ENCODE data around the gene PTGIS.
"Not testable (repeated sequence)": the region's sequence is repeated elsewhere in the genome, so short reads cannot be mapped to it uniquely, and the experiment has no call there.

PTGIS gene

DNA sequence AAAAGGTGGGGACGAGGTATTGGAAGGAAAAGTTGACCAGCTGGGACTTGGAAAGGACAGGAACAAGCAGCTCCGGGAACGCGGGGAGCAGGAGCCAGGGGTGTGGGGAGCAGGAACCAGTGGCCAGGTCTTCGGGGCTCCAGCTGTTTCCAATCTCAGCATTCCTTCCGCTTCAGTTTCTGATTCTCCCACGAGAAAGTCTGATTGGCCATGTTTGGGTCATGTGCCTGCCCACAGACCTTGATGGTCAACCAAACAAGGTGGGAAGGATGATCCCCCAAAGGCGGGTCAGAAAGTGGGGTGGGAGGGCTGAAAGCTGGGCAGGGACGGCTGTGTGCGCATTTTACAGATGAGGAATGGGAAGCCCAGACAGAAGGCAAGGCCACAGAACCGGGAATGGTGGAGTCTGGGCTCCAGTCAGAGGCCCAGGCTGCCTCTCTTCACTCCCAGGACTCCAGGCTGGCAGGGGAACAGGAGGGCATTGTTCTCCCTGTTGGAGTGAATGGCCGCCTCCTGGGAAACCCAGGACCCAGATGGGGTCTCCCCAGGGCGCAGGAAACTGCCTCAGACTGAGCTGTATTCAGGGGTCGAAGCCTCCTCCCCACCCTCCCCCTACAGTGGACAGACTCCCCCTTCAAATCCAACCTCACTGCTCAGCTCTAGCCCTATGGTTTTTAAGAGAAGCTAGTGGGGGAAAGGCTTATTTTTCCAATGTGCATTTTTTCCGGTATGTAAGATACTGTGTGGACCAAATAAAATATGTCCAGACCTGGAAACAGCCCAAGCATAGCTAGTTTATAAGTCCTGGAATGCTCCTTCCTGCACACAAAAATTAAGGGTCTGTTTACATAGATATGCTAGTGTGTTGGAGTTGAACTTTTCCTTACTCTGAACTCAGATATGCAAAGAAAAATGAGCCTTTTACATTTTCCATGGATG is 12.2 kb upstream of the PTGIS start:
- no peak for DNase-seq (ENCODE audit: low spot score)

DNA sequence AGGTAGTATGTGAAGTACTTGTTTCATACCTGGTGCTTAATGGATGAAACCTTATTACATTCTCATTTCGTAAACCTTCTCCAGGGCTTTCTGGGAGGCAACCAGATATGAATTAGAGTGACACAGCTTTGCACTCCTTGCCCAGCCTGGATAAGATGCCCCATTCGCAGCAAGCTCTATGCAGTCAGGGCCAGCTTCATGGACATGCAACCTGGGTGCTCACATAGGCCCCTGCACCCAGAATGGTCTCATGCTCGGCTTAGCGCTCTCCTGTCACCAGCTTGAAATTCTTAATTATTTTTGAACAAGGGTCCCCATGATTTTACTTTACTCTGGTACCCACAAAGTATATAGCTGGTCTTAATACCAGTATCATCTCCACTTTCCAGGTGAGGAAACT is 11.3 kb upstream of the PTGIS start:
- DNase-seq (ENCODE audit: low spot score): no peak

DNA sequence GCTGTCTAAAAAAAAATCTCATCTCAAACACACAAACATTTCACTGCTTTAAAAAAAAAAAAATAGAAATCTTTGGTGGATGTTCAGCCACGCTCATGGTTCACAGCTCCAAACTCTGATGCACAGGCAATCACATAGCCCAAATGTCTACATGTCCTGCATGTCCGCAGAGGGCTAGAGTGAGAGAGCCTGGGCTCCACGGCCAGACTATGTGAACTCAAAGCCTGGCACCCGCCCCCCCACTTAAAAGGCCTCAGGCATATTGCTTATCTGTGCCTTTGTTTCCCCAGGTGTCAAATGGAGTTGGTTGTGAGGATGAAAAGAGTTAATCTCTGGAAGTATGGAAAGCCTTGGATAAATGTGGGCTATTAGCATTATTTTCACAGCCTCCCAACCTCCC is 10.5 kb upstream of the PTGIS start:
- no peak for DNase-seq (ENCODE audit: low spot score)

DNA sequence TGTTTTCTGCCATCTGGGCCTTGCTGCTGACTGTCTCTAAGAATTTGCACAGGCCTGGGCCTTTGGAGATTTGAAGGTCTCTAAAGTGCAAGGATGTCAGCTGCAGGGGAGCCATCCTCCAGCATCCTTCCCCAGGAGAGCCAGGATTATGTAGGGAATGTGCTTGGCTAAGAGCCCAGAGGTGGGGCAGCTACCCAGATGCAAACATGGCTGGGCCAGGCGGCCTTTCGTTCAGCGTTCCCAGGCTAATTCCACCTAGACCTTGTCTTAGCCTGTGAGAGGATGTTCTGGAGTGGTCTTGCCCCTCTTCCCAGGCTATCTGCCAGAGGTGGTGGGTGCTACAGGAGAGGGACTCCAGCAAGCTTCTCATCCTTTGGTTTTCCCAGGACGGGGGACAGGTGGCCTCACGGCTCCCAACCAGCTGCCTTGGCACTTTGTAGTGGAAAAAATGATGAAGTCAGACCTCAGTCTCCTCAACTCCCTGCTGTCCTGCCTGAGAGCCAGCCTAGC is 7.7 kb upstream of the PTGIS start:
- no peak for DNase-seq (ENCODE audit: low spot score)

DNA sequence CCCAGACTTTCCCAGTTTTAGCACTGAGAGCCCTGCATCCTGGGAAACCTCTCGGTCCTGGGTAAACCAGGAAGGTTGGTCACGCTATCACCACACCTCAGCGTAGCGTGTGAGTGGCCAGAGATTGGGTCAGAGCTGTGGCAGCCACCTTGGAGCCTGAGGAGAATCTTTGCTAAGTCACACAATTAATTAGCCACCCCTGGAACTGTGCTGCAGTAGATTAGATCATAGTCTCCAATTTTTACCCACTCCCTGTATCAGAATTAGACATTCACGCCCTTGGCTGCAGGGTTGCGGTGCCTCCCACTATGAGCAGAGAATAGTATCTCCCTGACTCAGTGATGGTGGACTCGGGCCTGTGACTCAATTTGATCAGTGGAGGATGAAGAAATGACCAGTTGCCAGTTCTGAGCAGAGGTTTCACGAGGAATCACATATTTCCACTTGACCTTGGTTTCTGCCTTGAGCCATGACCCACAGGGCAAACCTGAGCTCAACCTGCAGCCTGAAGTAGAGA is 6.0 kb upstream of the PTGIS start:
- DNase-seq (ENCODE audit: low spot score): peak; percentile 78

DNA sequence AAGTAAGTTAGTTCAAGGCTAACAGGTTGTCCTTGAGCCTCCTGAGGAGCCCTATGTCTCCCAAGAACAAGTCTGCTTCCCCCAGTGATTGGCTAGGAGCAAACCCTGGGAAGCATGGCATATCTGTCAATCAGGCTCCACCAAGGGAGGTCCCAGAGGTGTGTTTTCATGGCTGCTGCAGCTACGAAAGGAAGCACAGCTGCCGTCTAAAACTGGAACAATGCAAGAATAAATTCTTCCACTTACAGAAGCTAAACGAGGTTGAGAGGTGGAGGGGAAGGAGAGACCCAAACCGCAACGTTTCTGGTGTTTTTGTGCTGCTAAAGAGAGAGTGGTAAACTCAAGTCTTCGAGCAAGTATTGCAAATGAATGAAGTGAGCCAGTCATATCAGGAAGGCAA is 4.9 kb upstream of the PTGIS start:
- no peak for DNase-seq (ENCODE audit: low spot score)

DNA sequence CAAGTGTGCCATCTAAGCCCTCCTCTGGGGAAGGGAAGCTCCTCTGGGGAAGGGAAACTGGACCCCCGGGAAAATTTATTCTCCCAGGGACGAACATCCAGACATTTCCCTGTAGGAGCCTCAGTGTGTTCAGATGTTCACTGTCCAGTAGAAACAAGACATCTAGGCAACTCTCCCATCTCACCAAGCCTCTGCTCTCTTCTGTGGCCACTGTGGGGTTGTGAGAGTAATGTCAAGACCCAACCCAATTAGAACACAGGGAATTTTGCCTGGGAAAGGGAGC is 3.6 kb upstream of the PTGIS start:
- DNase-seq (ENCODE audit: low spot score): no peak

DNA sequence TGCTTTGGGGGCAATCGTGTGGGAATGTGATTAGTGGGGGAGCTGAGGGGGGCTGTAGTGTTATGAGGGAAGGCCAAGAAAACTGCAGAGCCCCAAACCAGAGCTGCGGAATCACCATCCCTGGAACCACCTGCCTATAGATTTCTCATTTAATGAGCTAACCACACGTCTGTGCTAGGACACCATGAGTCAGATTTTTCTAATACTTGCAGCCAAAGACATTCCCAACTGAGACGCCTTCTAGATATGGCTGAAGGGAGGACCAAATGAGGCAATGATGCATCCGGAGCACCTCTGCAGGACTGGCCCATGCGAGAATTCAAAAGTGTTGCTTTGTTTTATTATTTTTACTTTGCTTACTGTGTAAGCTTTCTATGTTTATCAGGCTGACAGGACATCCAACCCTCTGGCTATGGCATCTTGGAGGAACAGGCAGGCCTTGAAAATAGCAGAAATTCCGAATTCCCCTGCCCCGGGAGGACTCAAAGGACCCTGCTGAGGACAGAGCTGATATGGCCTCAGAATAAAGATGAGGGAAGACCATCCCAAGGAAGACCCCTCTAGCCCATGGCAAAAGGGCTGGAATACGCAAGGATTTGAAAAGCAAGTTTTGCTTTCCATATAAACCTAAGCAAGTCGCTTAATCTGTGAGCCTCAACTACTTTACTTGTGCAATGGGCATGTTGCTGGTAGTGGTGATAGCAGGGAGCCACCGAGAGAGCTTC is 3.1 kb upstream of the PTGIS start:
- no peak for DNase-seq (ENCODE audit: low spot score)

DNA sequence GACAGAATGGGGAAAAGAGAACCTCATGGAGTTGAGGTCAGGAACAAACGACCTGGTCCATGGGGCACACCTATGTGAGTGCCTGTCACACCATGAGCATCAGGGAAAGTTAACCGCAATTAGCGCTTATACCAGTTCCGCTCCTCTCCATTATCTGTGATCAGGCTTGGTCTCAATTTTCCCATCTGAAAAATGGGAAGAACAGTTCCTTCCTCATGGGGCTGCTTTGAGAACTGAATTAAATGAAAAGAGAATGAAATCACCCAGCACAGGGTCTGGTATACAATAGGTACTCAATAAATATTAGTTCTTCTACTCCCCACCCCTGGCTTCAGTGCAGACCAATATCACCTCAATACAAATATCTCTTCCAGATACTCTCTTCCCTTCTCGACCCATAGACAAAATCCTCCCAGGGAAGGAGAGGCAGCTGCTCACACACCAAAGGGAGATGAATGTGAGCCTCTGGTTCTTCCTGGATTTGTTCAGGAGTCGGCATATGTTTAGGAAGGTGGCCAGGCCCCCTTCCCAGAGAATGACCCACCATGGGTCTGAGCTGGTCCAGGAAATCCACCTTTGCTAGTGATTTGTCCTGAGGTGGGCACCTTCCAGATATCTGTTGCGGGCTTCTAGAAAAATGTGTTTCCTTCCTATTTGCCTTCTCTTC is 2.4 kb upstream of the PTGIS start:
- DNase-seq (ENCODE audit: low spot score): no peak

DNA sequence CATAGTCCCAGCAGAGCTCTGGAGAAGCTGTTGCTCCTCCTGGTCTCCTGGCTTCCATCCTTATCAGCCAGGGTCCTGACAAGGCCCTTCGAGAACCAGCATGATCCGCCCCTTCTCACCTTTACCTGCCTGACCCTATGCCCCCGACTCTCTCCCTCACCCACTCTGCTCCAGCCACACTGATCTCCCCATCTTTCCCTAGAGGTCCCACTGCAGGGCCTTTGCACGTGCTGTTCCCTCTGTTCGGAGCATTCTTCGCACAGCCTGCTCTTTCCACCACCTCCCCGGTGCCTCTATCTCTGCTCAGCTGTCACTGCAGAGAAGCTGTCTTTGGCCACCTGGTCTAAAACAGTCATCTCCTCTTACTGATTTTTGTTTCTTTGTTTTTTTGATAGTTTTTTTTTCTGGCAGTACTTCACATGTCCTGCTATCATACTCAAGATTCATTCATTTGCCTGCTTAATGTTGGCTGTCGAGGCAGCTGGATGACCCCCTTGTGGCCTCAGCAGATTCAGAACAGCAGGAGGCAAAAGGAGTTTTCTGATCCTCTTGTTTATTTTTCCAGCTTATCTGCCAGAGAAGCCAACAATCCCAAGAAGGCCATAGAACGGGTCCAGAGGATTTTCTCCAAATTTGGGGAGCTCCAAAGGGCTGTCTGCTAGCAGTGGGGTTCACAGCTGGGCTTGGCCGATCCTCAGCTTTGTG is 1.6 kb upstream of the PTGIS start:
- no peak for DNase-seq (ENCODE audit: low spot score)

DNA sequence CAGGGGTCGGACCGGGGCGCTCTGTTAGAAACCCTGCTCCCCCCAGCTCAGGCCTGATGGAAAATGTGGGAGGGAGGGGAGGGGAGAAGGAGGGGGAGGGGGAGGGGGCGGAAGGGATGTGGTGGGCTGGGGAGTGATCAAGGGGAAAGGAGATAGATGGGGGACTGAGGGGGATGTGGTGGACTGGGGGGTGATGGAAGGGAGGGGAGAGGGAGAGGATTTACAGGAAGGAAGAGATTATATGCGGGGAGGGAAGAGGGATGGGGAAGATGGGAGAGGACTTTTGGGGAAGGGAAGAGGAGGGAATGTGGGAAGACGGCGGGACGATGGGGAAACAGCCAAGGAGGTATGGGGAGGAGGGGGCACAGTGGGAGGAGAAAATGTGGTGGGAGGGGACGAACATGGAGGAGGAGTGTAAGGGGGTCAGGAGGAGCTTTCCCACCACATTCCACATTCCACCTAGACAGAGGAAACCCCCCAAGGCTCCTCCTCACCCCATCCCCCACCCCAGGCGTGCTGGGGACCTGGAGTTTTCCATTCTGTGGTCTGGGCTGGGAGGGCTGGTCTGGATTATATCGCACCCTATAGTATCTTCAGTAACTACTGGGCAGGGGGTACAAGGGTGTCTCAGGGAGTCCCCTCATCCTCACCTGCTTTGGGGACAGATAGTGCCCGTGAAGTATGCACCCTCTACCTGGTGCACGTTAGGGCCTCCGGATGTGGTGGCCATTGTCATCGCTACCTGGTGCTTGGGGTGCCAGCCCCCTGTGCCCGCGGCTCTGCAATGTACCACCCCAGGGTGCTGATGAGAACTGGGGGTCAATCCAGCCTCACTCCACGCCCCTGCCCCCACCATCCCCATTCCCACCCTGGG is 578 bp upstream of the PTGIS start:
- no peak for DNase-seq (ENCODE audit: low spot score)

DNA sequence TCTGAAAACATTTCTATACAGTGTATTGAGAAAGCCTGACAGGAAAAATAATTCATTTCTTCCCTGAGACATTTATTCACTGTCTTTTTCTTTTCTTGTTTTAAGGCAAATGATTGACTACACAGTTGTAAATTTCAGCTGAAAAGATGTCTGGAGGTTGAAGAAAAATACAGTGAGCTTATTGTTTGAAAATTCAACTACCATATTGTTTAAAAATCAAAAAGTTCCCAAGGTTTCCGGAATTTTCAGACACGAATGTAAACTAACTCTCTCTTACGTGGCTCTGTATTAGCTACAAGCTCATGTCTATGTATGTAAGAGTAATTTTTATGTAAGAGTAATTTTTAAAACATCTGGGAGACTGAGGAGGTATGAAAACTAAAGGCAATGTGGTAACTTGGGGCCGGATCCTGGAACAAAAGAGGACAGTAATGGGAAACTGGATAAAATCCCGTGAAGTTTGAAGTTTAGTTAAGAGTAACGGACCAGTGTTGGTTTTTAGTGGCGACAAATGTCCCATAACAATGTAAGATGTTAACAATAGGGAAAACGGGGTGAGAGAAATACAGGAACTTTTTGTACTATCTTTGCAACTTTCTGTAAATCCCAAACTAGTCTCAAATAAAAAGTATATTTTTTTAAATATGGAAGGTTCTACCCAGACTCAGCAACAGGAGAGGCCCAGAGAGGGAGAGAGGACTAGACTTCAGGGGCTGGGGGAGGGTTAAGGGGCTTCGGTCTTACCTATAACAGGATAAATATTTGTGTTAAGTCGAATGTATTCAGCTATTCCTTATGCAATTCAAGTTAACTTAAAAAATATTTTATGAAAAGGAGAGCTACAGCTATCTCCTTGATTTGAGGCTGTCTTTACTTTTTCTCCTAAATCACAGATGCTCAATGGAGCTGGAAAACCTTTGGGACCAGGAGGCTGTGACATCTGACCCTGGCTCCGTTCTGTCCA is 1.3 kb downstream of the PTGIS start:
- DNase-seq (ENCODE audit: low spot score): no peak

DNA sequence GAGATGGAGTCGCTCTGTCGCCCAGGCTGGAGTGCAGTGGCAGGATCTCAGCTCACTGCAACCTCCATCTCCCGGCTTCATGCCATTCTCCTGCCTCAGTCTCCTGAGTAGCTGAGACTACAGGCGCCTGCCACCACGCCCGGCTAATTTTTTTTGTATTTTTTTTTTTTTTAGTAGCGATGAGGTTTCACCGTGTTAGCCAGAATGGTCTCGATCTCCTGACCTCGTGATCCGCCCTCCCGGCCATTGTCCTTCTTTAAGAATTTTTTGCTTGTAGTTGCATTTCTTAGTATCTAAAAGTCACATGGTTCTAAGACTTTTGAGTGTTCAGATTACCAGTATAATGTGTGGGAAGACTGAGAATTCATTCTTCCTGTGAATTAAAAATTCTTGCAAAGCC is 2.9 kb downstream of the PTGIS start:
- DNase-seq (ENCODE audit: low spot score): not testable (repeated sequence)

DNA sequence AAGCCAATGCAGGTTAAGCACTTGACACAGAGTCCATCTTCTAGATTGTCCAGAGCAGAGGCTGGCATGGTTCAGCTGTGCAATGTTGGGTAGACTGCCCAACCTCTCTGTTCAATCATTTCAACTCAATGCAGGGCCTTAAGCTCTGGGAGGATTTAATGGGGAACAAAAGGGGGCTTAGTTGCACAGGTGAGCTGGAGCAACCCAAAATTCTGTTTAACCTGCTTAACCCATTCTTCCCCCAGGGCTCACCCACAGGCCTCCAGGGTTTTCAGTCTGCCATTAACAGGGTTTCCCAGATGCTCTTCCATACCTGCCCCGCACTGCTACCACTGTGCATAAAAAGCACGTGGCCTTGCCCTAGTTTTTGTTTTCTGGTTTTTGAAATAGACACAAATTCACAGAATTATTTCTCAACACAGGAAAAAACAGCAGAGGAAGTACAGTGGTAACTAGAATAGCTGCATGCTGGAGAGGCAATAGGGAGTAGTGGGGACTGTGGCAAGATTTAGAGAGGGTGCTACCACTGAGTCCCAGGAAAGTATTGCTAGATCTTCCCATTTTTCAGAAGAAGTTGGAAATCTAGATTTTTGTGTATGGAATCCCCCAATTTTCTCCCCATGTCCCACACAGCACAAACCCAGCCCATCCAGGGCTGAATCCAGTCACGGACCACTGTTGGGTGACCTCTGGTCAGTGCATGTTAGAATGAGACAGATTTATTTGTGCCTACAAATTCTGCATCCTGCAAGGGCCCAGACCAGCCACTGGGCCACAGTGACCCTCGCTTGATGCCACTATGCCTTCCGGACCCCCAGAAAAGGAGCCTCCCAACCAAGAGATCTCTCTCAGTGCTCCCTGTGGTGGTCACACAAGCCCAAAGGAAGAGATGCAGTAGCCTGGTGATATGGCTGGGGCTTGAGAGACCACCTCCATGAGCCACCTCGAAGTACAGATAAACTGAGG is 4.6 kb downstream of the PTGIS start:
- DNase-seq (ENCODE audit: low spot score): no peak

DNA sequence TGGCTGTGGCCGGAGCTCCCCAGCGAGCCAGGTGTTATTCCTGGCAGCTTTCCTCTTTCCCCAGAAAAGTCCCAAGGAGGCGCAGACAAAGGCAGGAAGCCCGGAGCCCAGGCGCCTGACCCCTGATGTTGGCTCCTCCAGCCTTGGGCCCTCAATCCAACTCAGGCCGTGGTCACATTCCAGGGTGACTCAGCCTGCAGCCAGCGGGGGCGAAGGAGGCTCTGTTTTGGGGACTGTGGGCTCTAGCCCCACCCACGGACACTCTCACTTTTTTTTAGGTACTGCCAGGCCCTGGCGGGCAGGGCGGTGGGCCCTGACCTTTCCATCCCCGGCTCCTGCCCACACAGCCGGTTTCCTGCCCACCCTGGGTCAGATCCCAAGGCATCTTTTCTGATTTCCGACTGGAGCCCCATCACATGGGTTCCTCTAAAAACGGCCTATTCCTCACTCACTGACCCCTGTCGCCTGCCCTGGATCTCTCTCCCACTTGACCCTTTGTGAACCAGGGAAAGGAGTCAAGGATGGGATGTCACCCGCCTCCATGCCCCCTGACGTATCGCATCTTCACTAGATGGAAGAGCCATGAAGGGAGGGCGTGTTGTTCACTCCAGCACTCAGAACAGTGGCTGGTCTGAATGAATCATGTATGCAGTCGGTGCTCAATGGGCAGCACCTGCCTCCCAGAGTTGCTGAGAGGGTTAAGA is 5.5 kb downstream of the PTGIS start:
- peak; percentile 93 for DNase-seq (ENCODE audit: low spot score)

DNA sequence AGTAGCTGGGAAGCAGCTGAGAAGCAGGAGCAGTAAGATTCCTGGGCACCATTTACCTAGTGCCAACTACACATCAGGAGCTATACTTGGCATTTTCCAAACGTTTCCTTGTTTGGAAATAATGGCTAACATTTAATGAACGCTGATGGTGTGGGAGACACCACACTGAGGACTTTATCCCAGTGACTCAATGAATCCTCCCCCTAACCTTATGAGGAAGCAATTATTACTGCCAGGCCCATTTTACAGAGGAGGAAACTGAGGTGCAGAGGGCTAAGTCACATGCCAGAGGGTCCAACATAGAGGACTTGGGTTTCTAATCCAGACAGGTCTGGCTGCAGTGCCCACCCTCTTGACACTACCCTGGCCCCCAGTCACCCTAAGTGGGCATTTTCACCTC is 6.1 kb downstream of the PTGIS start:
- DNase-seq (ENCODE audit: low spot score): no peak

DNA sequence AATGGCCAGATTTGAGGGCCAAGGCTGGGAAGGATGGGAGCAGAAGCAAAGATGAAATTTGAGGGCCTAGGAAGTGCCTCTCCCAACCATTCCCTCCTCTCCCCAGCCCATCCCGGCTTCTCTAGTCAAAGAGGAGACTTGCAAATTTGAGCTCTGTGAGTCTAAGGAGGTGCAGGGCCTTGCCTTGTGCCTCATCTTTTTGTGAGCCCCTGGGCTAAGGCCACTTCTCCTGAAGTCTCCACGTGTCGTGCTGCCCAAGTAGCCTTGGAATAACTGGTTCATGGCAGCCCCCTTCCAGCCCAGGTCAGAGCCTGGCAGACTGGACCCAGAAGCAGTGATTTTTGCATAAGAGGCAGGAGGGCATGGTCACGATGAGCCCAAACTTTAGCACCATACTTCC is 6.7 kb downstream of the PTGIS start:
- no peak for DNase-seq (ENCODE audit: low spot score)

DNA sequence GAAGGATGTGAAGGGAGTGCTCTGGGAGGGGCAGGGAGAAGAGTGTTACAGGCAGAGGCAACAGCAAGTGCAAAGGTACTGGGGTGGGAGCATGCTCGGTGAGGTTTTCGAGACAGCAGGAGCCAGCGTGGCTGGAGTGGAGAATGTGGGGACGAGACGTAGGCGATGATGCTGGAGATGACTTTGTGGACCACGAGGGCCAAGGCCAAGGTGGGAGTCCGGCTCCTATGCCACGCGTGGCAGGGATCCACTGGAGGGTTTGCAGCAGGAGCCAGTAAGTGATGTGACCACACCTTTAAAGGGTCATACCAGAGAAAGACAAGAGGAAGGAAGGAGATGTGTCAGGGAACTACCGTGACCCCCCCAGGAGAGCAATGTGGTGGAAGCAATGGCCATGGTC is 7.3 kb downstream of the PTGIS start:
- DNase-seq (ENCODE audit: low spot score): no peak
